Measurements from ENCODE around the gene ACOT7. TPM values are rescaled to one million over a fixed set of nuclear protein-coding genes. Genes with fewer than 3 reads are reported as not detected.

The ACOT7 gene
- total RNA-seq, 1 experiment from 2014 or later: 120 TPM

DNA sequence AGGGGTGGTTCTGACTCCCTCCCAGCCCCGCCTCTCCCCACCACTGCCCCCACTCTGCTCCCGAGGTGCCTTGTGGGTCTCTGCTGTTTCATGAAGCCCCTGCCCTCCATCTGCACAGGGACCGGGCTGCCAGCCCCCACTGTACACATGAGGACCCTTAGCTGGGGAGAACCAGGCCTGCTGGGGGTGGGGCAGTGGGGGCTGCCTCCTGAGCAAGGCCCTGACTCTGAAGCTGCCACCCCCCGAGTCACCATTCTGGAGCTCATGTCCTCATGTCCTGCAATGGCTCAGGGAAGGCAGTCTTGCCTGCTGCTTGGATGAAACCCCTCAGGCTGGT is 141.2 kb downstream of the ACOT7 start:
- in situ Hi-C loops (cut with HindIII; ENCODE audit: low pct_unique_long_range_greater_than_20kb, low sequenced_read_pairs) (no loop called here), intact Hi-C loops (cut with micrococcal nuclease; ENCODE audit: unreplicated experiment) (no loop called here)
- no peaks in the 10 kb centered on the region for H3K27me3 ChIP-seq (ENCODE audit: control insufficient read depth, insufficient read depth, low read length)
- no peaks in the 10 kb centered on the region for H3K36me3 ChIP-seq (ENCODE audit: control insufficient read depth, insufficient read depth, low read length)
- H3K27ac ChIP-seq (ENCODE audit: low read length): no peak overlapping the region
- POLR2A ChIA-PET: no interaction called here
- no peaks in the 10 kb centered on the region for H3K4me1 ChIP-seq (ENCODE audit: control insufficient read depth, insufficient read depth, low read length)
- CTCF ChIA-PET: no interaction called here
- TF ChIP-seq REST (IDR thresholded peaks at IDR 0.05; ENCODE audit: insufficient read depth in 1 of 2, low read depth in 2 of 2, low read length in 1 of 2): no peak
- TF ChIP-seq POLR2AphosphoS5 (IDR thresholded peaks at IDR 0.05; ENCODE audit: low read depth, low read length): no peak
- no peak for TF ChIP-seq TCF7L2 (IDR thresholded peaks at IDR 0.05; ENCODE audit: low read depth, low read length)
- TF ChIP-seq SIN3A (IDR thresholded peaks at IDR 0.05; ENCODE audit: borderline replicate concordance, insufficient read depth, low read depth, low read length): no peak
- TF ChIP-seq, protein P1, sequence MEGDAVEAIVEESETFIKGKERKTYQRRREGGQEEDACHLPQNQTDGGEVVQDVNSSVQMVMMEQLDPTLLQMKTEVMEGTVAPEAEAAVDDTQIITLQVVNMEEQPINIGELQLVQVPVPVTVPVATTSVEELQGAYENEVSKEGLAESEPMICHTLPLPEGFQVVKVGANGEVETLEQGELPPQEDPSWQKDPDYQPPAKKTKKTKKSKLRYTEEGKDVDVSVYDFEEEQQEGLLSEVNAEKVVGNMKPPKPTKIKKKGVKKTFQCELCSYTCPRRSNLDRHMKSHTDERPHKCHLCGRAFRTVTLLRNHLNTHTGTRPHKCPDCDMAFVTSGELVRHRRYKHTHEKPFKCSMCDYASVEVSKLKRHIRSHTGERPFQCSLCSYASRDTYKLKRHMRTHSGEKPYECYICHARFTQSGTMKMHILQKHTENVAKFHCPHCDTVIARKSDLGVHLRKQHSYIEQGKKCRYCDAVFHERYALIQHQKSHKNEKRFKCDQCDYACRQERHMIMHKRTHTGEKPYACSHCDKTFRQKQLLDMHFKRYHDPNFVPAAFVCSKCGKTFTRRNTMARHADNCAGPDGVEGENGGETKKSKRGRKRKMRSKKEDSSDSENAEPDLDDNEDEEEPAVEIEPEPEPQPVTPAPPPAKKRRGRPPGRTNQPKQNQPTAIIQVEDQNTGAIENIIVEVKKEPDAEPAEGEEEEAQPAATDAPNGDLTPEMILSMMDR (IDR thresholded peaks at IDR 0.05): no peak
- BruUV-seq (replicated peaks): no TSS peak
- DNase-seq (ENCODE audit: low read depth, low spot score) (no peak), ATAC-seq (no peak)
- H3K4me3 ChIP-seq (ENCODE audit: low read depth in 2 of 2, low read length in 2 of 2): no peak overlapping the region
- no peaks in the 10 kb centered on the region for H3K9me3 ChIP-seq (ENCODE audit: control insufficient read depth, insufficient read depth, low read depth, low read length)

GRCh38 chr1:6251681-6252373 is 141.7 kb downstream of the ACOT7 start:
- Histone ChIP-seq H3K9me3 (ENCODE audit: control insufficient read depth, insufficient read depth, low read depth, low read length) (no peaks in the 10 kb centered on the region), H3K36me3 (ENCODE audit: control insufficient read depth, insufficient read depth, low read length) (no peaks in the 10 kb centered on the region), H3K4me1 (ENCODE audit: control insufficient read depth, insufficient read depth, low read length) (peaks cover 2% of the 10 kb centered on the region; the same call in 1 of the 2 replicates), H3K27me3 (ENCODE audit: control insufficient read depth, insufficient read depth, low read length) (no peaks in the 10 kb centered on the region), H3K4me3 (ENCODE audit: low read depth in 2 of 2, low read length in 2 of 2) (no peak overlapping the region), H3K27ac (ENCODE audit: low read length) (no peak overlapping the region)
- DNase-seq (ENCODE audit: low read depth, low spot score) (no peak), ATAC-seq (no peak)
- ChIA-PET POLR2A (no interaction called here), CTCF (interaction anchor here (0.5 to 0.6 kb wide), 2 partner anchors 189 to 198 kb away, joined by 3 to 5 read pairs; no protein-coding TSS in a partner anchor)
- BruUV-seq (replicated peaks): no TSS peak
- in situ Hi-C loops (cut with HindIII; ENCODE audit: low pct_unique_long_range_greater_than_20kb, low sequenced_read_pairs) (no loop called here), intact Hi-C loops (cut with micrococcal nuclease; ENCODE audit: unreplicated experiment) (no loop called here)
- no peak for TF ChIP-seq SIN3A (IDR thresholded peaks at IDR 0.05; ENCODE audit: borderline replicate concordance, insufficient read depth, low read depth, low read length)
- no peak for TF ChIP-seq REST (IDR thresholded peaks at IDR 0.05; ENCODE audit: insufficient read depth in 1 of 2, low read depth in 2 of 2, low read length in 1 of 2)
- TF ChIP-seq TCF7L2 (IDR thresholded peaks at IDR 0.05; ENCODE audit: low read depth, low read length): no peak
- no peak for TF ChIP-seq POLR2AphosphoS5 (IDR thresholded peaks at IDR 0.05; ENCODE audit: low read depth, low read length)
- TF ChIP-seq, protein P1 (IDR thresholded peaks at IDR 0.05): no peak

All from Panc1 (cell line).